Keratinocyte (primary cell): ENCODE measurements around the gene NXNL2. TPM values are rescaled to one million over a fixed set of nuclear protein-coding genes. Genes with fewer than 3 reads are reported as not detected.

Experiments
- DNase-seq: peaks from one replicate; pipeline ENCODE4 v3.0.0-alpha.2; 2011; ENCODE audit warnings: low read depth, missing footprints, low spot score
- FAIRE-seq: peaks from 2 replicates; lab custom pipeline; 2011; peaks lifted over from hg19 to GRCh38; lab: Jason Lieb, UNC
- H2AFZ ChIP-seq: 2 replicates; pipeline ENCODE4 v1.6.0; 2012; ENCODE audit warnings: low read length, control low read depth, inconsistent platforms; ENCODE audit not compliant: control insufficient read depth
- H3K27ac ChIP-seq: 2 replicates; pipeline ENCODE4 v1.5.1; 2011; ENCODE audit warnings: low read length; ENCODE audit not compliant: control insufficient read depth, insufficient read depth
- H3K27me3 ChIP-seq: 3 replicates; pipeline ENCODE4 v1.6.0; 2011; ENCODE audit warnings: low read length; ENCODE audit not compliant: control insufficient read depth, insufficient read depth; ENCODE audit errors: extremely low read depth
- H3K36me3 ChIP-seq, 2 experiments: 2 replicates in 1 of 2; 3 replicates in 1 of 2; pipeline ENCODE4 v1.5.1; 2011; ENCODE audit warnings: low read length in 2 of 2, mild to moderate bottlenecking in 1 of 2; ENCODE audit not compliant: control insufficient read depth in 2 of 2, insufficient read depth in 2 of 2; ENCODE audit errors: extremely low read depth in 1 of 2
- H3K4me1 ChIP-seq: 3 replicates; pipeline ENCODE4 v1.5.1; 2011; ENCODE audit warnings: low read length; ENCODE audit not compliant: control insufficient read depth, insufficient read depth; ENCODE audit errors: extremely low read depth
- H3K4me2 ChIP-seq: 3 replicates; pipeline ENCODE4 v1.6.0; 2011; ENCODE audit warnings: low read depth, low read length; ENCODE audit not compliant: control insufficient read depth, insufficient read depth; ENCODE audit errors: extremely low read depth
- H3K4me3 ChIP-seq, 3 experiments: fragments of 200-600 bp in 1 of 3; sonication (generic) in 1 of 3; 2 replicates in 2 of 3; 3 replicates in 1 of 3; pipeline ENCODE4 v1.5.1; 2011 to 2016; ENCODE audit warnings: low read length in 3 of 3, mild to moderate bottlenecking in 3 of 3, control low read depth in 2 of 3, inconsistent platforms in 1 of 3, low read depth in 1 of 3, mixed read lengths in 1 of 3, mixed run types in 1 of 3, moderate library complexity in 1 of 3; ENCODE audit not compliant: control insufficient read depth in 2 of 3, insufficient read depth in 2 of 3; ENCODE audit errors: extremely low read depth in 1 of 3
- H3K79me2 ChIP-seq: 2 replicates; pipeline ENCODE4 v1.6.0; 2012; ENCODE audit warnings: low read length; ENCODE audit not compliant: control insufficient read depth, insufficient read depth
- H3K9ac ChIP-seq: 3 replicates; pipeline ENCODE4 v1.6.0; 2011; ENCODE audit warnings: low read length; ENCODE audit not compliant: control insufficient read depth, insufficient read depth; ENCODE audit errors: extremely low read depth
- H3K9me1 ChIP-seq: 3 replicates; pipeline ENCODE4 v1.6.0; 2011; ENCODE audit warnings: low read length; ENCODE audit not compliant: control insufficient read depth, insufficient read depth; ENCODE audit errors: extremely low read depth
- H3K9me3 ChIP-seq: 2 replicates; pipeline ENCODE4 v1.5.1; 2012; ENCODE audit warnings: low read depth, low read length; ENCODE audit not compliant: control insufficient read depth
- H4K20me1 ChIP-seq: 3 replicates; pipeline ENCODE4 v1.6.0; 2011; ENCODE audit warnings: low read length; ENCODE audit not compliant: control insufficient read depth, insufficient read depth; ENCODE audit errors: extremely low read depth
- CTCF ChIP-seq, 3 experiments: IDR thresholded peaks in 1 of 3; conservative IDR thresholded peaks in 1 of 3; optimal IDR thresholded peaks in 1 of 3; 2 replicates in 2 of 3; 3 replicates in 1 of 3; pipeline versions ENCODE3 to v1.5.1; 2011; ENCODE audit warnings: low read length in 3 of 3, mild to moderate bottlenecking in 3 of 3, moderate library complexity in 2 of 3, control low read depth in 1 of 3, inconsistent platforms in 1 of 3; ENCODE audit not compliant: insufficient read depth in 2 of 3; ENCODE audit errors: extremely low read depth in 1 of 3
- EZH2 ChIP-seq: IDR thresholded peaks from one replicate; pipeline ENCODE4 v1.6.1; 2012; ENCODE audit warnings: inconsistent platforms, mild to moderate bottlenecking, low read length, moderate library complexity
- dilution Hi-C: fragments of 300-500 bp; cut with MboI; formaldehyde crosslinking; loops from one replicate; pipeline ENCODE4 v1.7.0; 2020; ENCODE audit warnings: low sequenced_read_pairs; ENCODE audit not compliant: extremely low pct_ligation_motif_present
- polyA plus RNA-seq, 5 experiments: library from polyadenylated mRNA; depleted of rRNA in 3 of 5; stranded (reverse) in 3 of 5; stranded (forward) in 1 of 5; unstranded in 1 of 5; fragments of >200 nt; gene quantifications; 1 replicate in 1 of 5; 2 replicates in 3 of 5; 3 replicates in 1 of 5; pipeline versions ENCODE4 v1.2.1 to v1.2.3, GENCODE V29; 2011 to 2012; ENCODE audit warnings: missing spikeins in 2 of 5, low read depth in 1 of 5, low replicate concordance in 1 of 5

NXNL2 gene
- polyA plus RNA-seq, 1 donor (not counting 4 experiments of a cell fraction or from before 2014, with no cell fraction given) = 0.17 TPM

- Histone ChIP-seq H3K4me2 (no peak overlapping the region), H3K9ac (no peak overlapping the region), H3K4me1 (no peaks in the 10 kb centered on the region), H2AFZ (no peak overlapping the region), H3K9me1 (no peaks in the 10 kb centered on the region), H3K27me3 (no peaks in the 10 kb centered on the region), H3K36me3 (no peaks in the 10 kb centered on the region), H3K4me3 (no peak overlapping the region), H3K9me3 (no peaks in the 10 kb centered on the region), H3K27ac (no peak overlapping the region), H3K79me2 (no peaks in the 10 kb centered on the region), H4K20me1 (no peaks in the 10 kb centered on the region)
- dilution Hi-C loops = no loop called here
- DNase-seq (no peak), FAIRE-seq (no peak)
- TF ChIP-seq EZH2 = no peak
- no peak for TF ChIP-seq CTCF (optimal IDR thresholded peaks at IDR 0.05 in 1 of 3, IDR thresholded peaks at IDR 0.05 in 1 of 3, conservative IDR thresholded peaks at IDR 0.05 in 1 of 3; ENCODE audit: extremely low read depth in 1 of 3, insufficient read depth in 2 of 3, low read length in 3 of 3)
These were observed 32.4 kb upstream of the NXNL2 start for GRCh38 chr9:88502552-88503034.

- Histone ChIP-seq H3K36me3 (no peaks in the 10 kb centered on the region), H3K27me3 (no peaks in the 10 kb centered on the region), H3K9me1 (no peaks in the 10 kb centered on the region), H3K27ac (no peak overlapping the region), H2AFZ (no peak overlapping the region), H3K9me3 (no peaks in the 10 kb centered on the region), H3K4me3 (no peak overlapping the region), H3K4me1 (no peaks in the 10 kb centered on the region), H3K4me2 (no peak overlapping the region), H4K20me1 (no peaks in the 10 kb centered on the region), H3K9ac (no peak overlapping the region), H3K79me2 (no peaks in the 10 kb centered on the region)
- DNase-seq (no peak), FAIRE-seq (no peak)
- dilution Hi-C loops = no loop called here
- no peak for TF ChIP-seq CTCF (optimal IDR thresholded peaks at IDR 0.05 in 1 of 3, IDR thresholded peaks at IDR 0.05 in 1 of 3, conservative IDR thresholded peaks at IDR 0.05 in 1 of 3; ENCODE audit: extremely low read depth in 1 of 3, insufficient read depth in 2 of 3, low read length in 3 of 3)
- no peak for TF ChIP-seq EZH2
These were observed 31.7 kb upstream of the NXNL2 start for GRCh38 chr9:88503081-88503844.
